NCI-H2029 (cell line): ENCODE data around the gene CCNQ.

Source experiments
- DNase-seq: peaks from one replicate; lab custom pipeline; 2025; lab: John Stamatoyannopoulos, UW

Gene CCNQ

DNA sequence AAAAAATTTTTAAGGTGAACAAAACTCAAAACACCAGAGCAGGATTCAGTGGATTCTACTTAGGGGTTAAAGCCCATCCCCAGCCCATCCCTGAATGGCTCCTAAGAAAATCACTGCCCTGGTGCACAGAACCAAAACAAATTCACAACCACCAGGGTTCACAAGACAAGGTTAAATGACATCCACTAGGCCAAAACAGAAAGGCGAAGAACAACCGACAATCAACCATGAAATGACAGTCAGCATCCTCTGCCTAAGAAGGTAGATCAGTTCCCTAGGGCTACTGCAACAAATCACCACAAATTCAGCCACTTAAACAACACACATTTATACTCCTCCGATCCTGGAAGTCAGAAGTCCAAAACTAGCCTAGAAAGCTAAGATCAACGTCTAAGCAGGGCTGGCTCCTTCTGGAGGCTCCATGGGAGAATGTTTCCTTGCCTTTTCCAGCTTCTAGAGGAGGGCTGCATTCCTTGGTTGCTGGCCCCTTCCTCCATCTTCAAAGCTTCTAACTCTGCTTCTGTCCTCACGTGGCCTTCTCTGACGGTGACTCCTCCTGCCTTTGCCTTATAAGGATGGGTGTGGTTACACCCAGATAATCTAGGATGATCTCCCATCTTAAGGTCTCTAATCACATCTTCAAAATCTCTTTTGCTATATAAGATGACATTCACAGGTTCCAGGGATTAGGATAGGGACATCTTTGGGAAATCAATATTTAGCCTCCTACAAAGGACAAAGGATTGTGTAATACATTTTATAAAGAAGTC is 1.8 kb downstream of the CCNQ start:
- no peak for DNase-seq

DNA sequence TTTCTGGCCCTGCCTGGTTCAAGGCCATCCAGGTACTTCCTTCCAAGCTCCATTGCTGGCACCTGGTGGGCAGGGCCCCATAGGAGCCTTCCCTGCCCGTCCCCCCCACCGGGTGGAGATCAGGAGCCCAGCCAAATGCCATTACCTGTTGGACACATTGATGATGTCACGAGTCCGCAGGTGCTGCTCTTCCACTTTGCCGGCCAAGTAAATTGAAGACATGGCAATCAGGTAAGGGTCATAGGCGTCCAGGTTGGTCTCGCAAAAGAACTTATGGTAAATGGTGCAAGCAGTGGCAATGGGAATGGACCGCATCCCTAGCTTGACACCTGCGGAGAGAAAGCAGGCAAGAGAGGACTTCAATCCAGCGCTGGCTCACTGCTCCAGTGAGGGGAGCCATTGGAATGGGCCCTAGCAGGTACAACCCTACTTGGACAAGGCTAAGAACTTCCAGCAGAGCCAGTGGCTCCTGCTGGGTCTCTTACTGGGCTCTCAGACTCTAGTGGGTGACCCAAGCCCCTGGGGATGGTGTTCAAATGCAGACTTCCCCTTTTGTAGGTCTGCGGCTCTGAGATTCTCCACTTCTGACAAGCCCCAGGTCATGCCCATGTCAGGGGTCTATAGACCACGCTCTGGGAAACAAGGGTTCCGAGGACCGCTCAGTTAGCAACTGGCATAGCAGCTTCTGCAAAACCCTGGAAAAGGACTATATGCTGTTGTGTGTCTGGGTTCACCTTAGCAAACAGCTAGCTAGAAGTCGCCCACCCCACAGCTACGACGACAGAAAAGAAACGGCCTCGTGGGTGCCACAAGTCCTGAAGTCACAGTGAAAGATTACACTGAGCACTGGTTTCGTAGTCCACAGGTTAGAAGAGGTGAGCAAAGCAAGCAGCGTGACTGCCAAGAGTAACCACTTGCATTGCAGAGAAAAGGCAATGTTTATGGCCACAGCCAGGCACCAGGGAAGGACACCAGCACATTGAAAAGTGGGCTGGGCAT is 2.8 kb downstream of the CCNQ start:
- DNase-seq, result no peak

DNA sequence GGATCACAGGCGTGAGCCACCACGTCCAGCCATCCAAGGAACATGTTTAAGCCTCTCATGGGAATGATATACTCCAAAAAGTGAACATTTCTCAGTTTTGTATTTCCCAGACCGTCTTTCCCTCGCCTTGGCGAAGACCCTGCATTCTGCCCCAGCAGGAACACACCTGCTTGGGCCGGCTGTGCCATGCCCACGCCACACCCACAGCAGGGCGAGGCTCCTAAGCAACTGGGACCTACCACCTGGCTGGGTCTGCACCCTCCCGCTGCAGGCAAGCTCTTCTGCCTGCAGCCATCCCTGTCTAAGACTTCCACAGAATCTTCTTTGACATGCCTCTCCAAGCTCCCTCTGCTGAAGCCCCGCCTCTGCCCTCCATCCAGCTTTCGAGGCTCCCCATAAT is 3.6 kb downstream of the CCNQ start:
- DNase-seq, result no peak

DNA sequence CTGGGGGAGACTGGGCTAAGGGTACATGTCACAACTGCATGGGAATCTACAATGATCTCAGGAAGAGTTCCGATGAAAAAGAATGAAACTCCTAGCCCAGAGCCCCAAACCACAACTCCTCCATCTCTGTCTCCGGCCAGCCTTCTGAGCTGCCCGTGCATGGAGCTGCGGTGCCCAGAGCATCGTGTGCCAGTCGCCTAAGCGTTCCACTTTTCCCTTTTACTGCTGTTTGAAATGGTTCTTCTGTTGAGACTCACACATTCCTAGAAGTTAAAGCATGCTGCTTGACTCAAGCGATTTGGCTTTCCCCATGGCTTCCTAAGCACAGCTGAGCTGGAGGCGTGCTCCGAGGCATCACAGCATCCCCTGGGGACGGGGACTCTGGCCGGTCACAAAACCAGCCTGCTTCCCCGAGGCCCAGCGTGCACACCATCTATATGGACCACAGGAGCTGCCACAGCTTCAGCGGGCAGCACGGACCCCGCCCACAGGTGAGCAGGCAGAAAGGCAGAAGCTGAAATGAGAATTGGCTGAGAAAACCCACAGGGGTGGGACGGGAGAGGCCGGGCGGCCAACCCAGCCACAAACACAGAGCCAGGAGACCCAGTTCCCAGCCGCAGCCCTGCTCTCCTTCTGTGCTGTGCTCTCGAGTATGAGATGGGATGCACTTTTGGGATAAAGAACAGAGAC is 5.0 kb downstream of the CCNQ start:
- no peak for DNase-seq

DNA sequence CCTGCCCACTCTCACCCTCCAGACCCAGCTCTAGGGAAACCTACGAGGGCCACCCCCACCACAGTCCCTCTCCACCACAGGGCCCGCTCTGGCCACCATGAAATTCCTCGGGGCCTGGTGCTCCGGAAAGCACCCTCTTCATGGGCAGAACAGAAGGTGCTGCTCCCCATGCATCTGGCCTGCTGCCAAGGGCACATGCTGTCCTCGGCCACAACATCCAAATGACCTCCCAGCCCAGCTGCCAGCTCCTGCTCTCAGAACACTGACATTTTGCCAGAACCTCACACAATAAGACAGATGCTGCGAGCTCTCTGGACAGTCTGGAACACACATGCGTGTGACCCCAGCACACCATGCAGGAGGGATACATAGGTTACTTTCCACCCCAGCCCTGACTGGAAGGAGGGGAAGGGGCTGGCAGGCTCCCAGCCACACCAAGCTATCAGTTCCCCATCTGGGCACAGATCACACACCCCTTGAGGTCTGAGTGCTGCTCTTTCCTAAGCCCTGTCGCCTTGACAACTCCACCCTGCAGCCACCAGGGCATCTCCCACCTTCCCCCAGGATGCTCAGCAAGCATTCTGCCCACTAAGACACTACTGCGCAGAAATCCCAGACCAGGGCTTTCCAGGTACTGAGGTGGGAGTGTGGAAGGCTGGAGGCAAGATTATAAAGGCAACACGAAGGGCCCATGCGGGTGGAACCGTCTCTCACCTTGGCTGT is 5.8 kb downstream of the CCNQ start:
- DNase-seq, result no peak

DNA sequence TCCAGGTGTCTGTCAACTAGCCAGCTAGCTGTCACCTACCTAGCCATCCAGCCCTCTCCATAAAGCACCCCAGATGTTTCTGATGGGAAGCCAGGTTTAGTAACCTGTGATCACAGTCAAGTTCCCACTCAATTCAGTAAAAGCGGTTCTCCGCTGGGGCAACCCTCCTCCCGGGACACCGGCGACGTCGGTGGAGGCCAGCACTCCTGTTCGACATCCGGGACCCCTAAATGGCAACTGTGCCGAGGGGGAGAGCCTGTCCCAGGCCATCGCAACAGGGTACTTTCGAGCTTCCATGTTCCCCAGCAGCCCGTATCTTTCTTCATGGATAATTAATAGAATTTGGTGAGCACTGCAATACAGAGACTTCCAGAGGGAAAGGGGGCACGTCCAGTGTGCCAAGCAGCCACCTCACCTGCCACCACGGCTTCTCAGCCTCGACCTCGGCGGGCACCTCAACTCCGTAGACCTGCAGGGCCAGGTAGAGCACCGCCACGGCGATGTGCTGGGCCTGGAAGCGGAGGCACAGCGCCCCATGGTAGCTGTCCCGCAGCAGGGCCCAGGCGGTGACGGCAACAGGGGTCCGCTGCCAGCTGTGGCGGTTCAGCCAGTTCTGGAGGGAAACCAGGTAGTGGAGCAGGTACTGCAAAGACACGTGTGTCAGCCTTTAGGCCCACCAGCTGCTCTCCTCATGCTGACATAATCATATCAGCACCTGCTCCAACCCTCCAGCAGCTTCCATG is 6.7 kb downstream of the CCNQ start:
- DNase-seq, result no peak

DNA sequence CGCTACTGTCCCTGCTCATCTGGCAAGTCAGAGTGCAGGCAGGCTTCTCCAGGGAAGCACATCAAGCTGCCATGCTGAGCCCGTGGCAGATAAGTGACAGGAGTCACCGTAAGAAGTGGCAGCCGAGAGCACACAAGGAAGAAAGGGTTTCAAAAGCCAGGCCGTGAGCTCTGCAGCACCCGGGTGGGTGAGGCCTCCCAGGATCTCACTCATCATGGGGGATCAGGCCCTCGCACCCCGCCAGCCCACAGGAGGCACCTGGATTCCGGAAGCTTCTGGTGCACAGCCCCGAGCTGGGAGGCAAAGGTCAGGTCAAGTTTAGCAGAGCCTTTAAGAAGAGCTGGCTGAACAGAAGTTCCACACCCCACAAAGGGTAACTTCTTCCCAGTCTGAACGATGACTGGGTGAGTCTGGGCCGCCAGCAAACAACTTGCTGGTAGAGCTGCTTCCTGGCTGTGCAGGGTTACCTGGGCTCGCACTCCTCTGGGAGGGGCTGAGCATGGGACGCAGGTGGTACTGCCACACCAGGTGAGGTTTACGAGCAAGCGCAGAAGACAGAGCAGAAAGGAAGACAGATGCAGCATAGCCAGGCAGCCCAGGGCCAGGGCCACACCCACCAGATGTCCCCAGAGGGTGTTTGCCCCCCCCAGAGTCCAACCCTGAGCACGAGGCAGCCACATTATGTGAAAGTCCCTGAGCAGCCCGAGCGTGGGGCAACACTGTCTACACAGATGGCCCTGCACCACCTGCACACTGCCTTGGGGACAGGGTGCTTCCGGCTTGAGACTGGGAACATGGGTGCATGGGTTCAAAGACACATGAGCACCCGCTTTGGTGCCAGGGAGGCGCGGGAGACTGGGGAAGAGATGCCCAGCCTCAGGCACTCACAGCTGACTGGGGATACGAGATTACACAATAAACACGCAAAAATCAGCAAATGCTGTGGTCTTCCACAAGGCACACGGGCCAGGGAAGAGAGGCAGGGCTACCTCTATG is 7.7 kb downstream of the CCNQ start:
- no peak for DNase-seq

DNA sequence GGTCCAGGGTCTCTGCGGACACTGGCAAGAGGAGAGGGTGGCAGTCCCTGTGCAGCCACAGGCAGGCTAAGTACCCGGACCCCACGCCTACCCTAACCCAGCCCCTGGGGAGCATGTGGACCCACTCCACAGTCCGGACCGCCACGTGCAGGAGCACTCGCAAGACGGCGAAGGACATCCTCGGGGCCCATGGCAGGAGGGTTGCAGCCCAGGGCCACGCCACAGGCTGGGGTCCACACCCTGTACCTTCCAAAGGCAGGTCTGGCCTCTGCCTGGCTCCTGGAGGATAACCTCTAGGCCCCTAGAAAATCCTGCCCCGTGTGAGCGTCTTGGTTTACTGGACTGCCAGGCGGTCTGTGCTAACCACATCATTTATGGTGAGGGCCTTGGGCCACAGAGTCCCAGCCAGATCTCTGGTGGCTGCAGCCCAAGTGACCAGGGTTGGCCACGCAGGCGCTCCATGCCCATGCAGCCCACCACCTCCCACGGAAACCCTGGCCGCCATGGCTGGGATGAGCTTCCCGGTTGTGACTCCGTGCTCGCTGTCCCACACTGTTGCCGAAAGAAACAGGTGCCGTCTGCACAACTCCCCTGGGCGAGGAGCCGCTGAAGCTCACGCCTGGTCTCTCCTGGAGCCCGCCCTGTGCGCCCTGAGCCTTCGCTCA is 10.0 kb downstream of the CCNQ start:
- DNase-seq, result no peak

DNA sequence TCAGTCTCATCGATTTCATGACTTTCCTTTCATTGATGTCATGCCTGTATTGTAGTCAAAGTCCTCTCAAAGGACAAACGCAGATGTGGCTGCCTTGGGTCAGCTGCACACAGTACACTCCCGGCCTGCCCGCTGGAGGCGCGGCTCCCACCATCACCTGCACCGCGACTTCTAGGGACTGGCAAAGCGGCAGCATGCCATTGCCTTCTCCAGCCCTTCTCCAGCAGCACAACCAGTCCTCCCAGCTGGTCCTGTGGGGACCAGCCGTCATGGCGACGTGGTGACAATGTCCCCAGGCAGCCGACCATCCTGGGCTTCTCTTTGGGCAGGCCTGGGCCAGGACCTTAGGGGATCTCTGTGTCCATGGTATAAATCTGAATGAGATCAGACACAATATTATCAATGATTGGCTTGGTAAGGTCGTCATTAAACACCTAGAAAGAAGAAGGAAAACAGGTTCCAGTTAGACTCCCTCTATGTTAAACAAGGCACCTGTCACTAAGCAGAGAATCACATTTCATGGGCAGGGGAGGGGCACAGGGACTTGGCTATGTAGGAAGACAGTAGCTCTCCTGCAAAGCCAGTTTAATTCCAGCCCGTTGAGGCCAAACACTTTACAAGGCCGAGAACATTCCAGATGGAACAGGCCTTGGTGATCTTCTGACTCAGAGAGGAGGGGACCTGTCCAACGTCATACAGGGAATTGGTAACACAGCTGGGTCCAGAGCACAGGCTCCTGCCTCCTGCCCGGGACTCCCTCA is 10.7 kb downstream of the CCNQ start:
- DNase-seq, result no peak

DNA sequence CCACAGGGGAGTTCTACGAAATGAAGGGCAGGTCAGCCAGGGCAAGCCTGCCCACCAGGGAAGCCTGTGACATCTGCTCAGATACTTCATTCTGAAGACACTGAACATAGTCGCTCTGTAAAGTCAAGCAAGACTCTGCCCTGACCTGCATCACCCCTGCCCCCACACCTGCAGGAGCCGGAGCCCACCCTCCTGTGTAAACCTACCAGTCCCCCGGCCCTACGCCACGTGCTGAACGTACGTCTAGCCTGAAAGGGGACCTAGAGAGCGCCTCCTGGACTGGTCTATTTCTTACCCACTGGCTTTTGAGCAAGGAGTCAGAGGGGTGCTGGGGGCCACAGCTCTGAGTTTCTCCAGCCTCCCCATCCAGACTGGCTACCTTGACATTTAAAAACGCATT is 11.6 kb downstream of the CCNQ start:
- no peak for DNase-seq

DNA sequence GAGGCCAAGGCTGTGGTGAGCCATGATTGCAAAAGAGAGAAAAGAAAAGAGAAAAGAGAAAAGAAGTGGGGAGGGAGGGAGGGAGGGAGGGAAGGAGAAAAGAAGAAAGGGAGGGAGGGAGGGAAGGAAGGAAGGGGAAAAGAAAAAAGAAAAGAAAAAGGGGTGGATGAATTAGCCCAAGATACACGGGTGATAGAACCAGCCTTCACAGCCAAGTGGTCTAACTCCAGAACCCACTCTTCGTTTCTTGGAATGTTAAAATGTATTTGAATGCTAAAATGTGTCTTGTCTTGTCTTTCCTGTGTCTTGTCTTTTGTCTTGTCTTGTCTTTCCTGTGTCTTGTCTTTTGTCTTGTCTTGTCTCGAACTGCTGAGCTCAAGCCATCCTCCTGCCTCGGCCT is 13.1 kb downstream of the CCNQ start:
- DNase-seq, result no peak

DNA sequence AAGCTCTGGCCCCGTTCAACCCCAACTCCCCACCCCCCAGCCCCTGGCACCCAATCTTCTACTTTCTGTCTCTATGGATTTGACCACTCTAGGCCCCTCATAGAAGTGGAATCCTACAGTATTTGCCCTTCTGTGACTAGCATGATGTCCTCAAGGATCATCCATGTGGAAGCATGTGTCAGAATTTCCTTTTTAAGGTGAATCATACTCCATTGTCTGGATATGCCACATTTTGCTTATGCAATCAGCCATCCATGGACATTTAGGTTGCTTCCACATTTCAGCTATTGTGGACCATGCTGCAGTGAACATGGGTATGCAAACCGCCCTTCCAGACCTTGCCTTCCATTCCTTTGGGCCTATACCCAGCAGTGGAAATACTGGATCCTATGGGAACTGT is 15.5 kb downstream of the CCNQ start:
- DNase-seq, result no peak

DNA sequence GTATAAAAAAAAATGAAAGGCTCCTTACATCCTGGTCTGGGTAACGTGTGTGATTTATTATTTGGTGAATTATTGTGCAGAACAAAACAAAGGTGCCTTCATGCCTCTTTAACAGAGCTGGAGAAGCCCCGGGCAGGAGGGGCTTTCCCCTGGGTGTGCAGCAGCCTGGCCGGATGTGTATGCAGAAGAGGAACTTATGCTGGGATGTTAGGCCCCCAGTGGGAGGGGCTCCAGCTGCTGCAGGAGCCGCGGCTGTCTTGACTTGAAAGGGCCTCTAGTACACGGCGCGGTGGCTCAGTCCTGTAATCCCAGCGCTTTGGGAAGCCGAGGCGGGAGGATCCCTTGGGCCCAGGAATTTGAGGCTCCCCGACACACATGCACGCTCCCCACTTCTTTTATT is 16.0 kb downstream of the CCNQ start:
- no peak for DNase-seq

DNA sequence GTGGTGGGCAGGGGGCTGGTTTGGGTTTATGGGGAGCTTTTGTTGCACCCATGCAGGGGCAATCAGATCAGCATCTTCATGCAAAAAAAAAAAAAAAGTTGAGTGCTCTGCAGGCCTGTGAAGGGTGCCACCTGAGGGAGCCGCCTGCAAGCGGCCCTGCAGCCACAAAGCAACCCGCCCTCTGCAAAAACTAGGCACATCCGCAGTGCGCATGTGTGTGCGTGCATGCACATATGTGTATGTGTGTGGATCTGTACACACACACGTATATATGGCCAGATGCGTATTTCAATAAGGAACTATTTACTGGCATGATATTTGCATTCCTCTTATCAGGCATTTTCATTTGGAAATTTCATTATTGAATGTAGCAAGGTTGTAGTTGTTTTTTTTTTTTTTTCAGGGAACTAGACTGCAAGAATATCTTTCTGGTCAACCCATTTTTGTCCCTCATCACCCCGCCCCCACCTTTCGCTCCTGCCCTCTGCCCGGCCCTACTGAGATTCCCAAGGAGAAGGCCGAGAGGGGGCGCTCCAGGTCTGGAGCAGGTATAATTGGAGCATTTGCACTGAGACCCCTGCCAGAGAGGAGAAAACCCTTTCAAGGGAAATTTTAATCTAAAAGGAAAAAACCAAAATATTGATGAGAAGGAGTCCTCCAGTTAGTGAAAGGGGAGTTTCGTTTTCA is 18.1 kb downstream of the CCNQ start:
- DNase-seq, result no peak

DNA sequence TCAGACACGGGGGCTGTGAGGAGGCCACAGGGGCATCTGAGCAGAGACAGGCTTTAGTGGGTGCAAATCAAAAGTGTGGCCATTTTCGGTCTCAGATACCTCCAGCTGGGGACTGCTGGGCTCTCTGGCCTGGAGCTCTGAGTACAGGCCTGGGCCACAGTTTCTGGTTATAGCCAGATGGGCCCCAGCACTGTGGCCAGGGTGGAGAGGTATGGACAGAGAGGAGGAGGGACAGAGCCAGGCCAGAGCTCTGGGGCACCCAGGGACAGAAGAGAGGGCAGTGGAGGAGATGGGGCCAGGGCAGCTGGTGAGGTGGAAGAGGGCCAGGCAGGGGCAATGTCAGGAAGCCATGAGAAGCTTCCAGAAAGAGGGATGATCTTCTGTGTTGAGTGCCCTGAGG is 20.1 kb downstream of the CCNQ start:
- no peak for DNase-seq

DNA sequence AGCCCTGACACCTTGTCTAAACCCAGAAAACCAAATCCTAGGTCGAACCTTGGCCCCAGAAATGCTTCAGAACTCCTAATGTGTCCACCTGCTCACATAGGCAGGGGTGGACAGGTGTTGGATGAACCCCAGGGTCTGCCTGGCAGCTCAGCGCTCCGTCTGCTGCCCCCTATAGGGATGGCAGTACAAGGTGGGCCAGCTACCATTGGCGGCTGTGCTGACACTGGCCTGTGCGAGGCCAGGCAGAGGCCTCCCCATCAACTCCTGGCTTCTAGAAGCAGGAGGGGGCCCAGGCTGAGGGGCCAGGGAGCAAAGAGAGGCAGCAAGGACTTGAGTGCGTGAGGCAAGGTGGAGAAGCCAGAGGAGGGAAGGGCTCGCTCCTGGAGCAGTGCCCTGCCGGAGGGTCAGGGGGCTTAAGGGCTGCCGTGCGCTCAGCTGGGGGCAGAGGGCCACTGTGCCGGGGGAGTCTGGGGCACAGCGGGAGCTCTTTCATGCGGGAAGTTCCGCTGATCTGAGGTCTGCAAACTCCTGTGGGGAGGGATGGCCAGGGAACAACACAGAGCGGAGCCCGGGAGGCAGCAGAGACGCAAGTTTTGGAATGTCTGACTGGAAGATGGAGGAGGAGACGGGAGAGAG is 20.6 kb downstream of the CCNQ start:
- DNase-seq, result no peak

DNA sequence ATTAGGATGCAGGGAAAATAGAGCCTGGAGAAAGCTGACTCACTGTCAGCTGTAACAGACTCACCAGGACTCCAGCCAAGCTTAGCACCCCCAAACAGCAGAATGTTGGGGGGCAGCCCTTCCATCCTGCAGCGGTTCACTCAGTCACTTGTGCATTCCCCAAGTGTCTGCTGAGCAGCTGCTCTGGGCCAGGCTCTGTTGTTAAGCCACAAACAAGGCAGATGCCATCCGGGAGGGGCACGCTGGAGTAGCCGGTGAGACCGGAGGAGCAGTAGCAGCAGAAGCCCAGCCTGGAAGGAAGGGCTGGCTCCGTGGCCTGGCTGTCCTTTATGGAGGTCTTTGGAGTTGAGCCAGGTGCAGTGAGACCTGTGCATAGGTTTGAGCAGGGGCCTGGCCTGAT is 22.0 kb downstream of the CCNQ start:
- no peak for DNase-seq
